ENCODE results near the gene GOPC.

Gene GOPC

GRCh38 chr6:117549611-117550010 is 52.7 kb downstream of the GOPC start:
- TF ChIP-seq CTCF (IDR thresholded peaks at IDR 0.05), result no peak
- no peak for DNase-seq (ENCODE audit: low spot score)

GRCh38 chr6:117548797-117549301 is 53.5 kb downstream of the GOPC start:
- DNase-seq (ENCODE audit: low spot score), result no peak
- H3K4me3 ChIP-seq, result no peak overlapping the region
- H3K27ac ChIP-seq, result no peak overlapping the region
- no peak for TF ChIP-seq CTCF (IDR thresholded peaks at IDR 0.05)

More at GRCh38 chr6:117549611-117550010, 52.7 kb downstream of the GOPC start:
- H3K4me3 ChIP-seq, result no peak overlapping the region
- H3K27ac ChIP-seq, result no peak overlapping the region

- peak; percentile 80 for DNase-seq (ENCODE audit: low spot score)
- peak overlapping the region; percentile 57 to 70 for H3K27ac ChIP-seq
- H3K4me3 ChIP-seq, result peak overlapping the region; percentile 71
- no peak for TF ChIP-seq CTCF (IDR thresholded peaks at IDR 0.05)
These were observed 54.4 kb downstream of the GOPC start for GRCh38 chr6:117547688-117548621.

GRCh38 chr6:117546674-117547073 is 55.6 kb downstream of the GOPC start:
- no peak overlapping the region for H3K27ac ChIP-seq
- no peak overlapping the region for H3K4me3 ChIP-seq
- no peak for TF ChIP-seq CTCF (IDR thresholded peaks at IDR 0.05)
- DNase-seq (ENCODE audit: low spot score), result no peak

GRCh38 chr6:117545161-117545595 is 57.1 kb downstream of the GOPC start:
- no peak for TF ChIP-seq CTCF (IDR thresholded peaks at IDR 0.05)
- H3K27ac ChIP-seq, result no peak overlapping the region
- no peak overlapping the region for H3K4me3 ChIP-seq
- no peak for DNase-seq (ENCODE audit: low spot score)

- no peak for TF ChIP-seq CTCF (IDR thresholded peaks at IDR 0.05)
- no peak for DNase-seq (ENCODE audit: low spot score)
- Histone ChIP-seq H3K4me3 (no peak overlapping the region), H3K27ac (no peak overlapping the region)
These were observed 57.6 kb downstream of the GOPC start for GRCh38 chr6:117544716-117545115.

- no peak for TF ChIP-seq CTCF (IDR thresholded peaks at IDR 0.05)
- no peak for DNase-seq (ENCODE audit: low spot score)
- Histone ChIP-seq H3K4me3 (no peak overlapping the region), H3K27ac (no peak overlapping the region)
These were observed 59.8 kb downstream of the GOPC start for GRCh38 chr6:117542493-117542892.

Measured in coronary artery (tissue), 2 donors.